ENCODE measurements around the gene ATP8B4. TPM values are rescaled to one million over a fixed set of nuclear protein-coding genes. Genes with fewer than 3 reads are reported as not detected.
A peak's percentile ranks its signal among the peaks of the same experiment; 100 is the strongest.

Gene ATP8B4
- total and polyA plus RNA-seq, 2 donors (not counting 1 experiment from before 2014, with no cell fraction given), result 0.42 TPM; not detected in 1

DNA sequence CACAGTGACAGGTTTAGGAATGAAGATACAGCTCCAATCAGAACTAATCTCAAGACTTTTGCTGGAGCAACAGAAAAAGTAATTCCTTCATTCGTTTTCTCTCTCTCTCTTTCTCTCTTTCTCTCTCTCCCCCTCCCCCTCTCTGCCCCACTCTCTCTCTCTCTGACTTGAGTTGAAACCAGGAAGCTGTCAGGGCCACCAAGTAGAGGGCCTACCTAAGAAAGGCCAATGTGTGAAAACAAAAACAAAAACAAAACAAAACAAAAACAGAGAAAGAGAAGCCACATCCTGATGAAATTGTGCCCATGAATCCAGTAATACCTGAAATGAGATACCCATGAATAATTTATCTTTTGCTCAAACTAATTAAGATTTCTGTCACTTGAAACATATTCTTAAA is 72.9 kb downstream of the ATP8B4 start:
- peaks cover 5 to 11% (median 6%) of the 10 kb centered on the region in 3 donors for H3K9me3 ChIP-seq (ENCODE audit: control extremely low read depth in 1 of 3, control insufficient read depth in 2 of 3, insufficient read depth in 1 of 3, low read length in 2 of 3)
- TF ChIP-seq EZH2 (IDR thresholded peaks at IDR 0.05; ENCODE audit: borderline replicate concordance, insufficient read depth, low read depth, low read length, poor library complexity, severe bottlenecking), result no peak
- TF ChIP-seq, protein P1, sequence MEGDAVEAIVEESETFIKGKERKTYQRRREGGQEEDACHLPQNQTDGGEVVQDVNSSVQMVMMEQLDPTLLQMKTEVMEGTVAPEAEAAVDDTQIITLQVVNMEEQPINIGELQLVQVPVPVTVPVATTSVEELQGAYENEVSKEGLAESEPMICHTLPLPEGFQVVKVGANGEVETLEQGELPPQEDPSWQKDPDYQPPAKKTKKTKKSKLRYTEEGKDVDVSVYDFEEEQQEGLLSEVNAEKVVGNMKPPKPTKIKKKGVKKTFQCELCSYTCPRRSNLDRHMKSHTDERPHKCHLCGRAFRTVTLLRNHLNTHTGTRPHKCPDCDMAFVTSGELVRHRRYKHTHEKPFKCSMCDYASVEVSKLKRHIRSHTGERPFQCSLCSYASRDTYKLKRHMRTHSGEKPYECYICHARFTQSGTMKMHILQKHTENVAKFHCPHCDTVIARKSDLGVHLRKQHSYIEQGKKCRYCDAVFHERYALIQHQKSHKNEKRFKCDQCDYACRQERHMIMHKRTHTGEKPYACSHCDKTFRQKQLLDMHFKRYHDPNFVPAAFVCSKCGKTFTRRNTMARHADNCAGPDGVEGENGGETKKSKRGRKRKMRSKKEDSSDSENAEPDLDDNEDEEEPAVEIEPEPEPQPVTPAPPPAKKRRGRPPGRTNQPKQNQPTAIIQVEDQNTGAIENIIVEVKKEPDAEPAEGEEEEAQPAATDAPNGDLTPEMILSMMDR (IDR thresholded peaks at IDR 0.05), result no peak
- peak overlapping the region; percentile 16 for H2AFZ ChIP-seq (ENCODE audit: insufficient read depth, low read depth, low read length, poor library complexity, severe bottlenecking)
- intact Hi-C loops (cut with micrococcal nuclease), result no loop called here
- POLR2A ChIA-PET, result no interaction called here
- no peak for ATAC-seq (ENCODE audit: low read depth)
- no peaks in the 10 kb centered on the region for H3K4me1 ChIP-seq (ENCODE audit: control insufficient read depth in 2 of 2, insufficient read depth in 2 of 2, low read length in 2 of 2)
- no peak overlapping the region for H3K27ac ChIP-seq (ENCODE audit: low read length in 2 of 2)
- no peaks in the 10 kb centered on the region for H3K36me3 ChIP-seq (replicated peaks in 1 of 2; ENCODE audit: control extremely low read depth in 1 of 2, control insufficient read depth in 1 of 2, extremely low read depth in 1 of 2, insufficient read depth in 2 of 2, low read length in 1 of 2)
- no peak overlapping the region for H3K4me3 ChIP-seq (ENCODE audit: control extremely low read depth in 1 of 5, extremely low read depth in 1 of 5, insufficient read depth in 1 of 5, low read depth in 2 of 5, low read length in 4 of 5)
- H3K27ac Mint-ChIP-seq, result no peak overlapping the region
- H3K9ac ChIP-seq (ENCODE audit: low read length), result no peak overlapping the region
- CTCF ChIA-PET, result no interaction called here
- DNase-seq, result no peak
- H3K4me3 Mint-ChIP-seq, result no peak overlapping the region
- 83% methylated on average over 1 of the region's 1 CpG for WGBS (ENCODE audit: insufficient coverage)
- peaks cover 9% of the 10 kb centered on the region for H3K9me3 Mint-ChIP-seq (ENCODE audit: insufficient read depth)
- no peaks in the 10 kb centered on the region for H3K79me2 ChIP-seq (ENCODE audit: control insufficient read depth, insufficient read depth, low read length)
- no peak overlapping the region for H3K4me2 ChIP-seq (replicated peaks; ENCODE audit: low read depth, low read length, poor library complexity, severe bottlenecking)
- H3K27me3 ChIP-seq (replicated peaks in 1 of 4; ENCODE audit: control extremely low read depth in 1 of 4, control insufficient read depth in 3 of 4, insufficient read depth in 4 of 4, low read length in 3 of 4), result no peaks in the 10 kb centered on the region
- no peaks in the 10 kb centered on the region for H3K27me3 Mint-ChIP-seq
- H3K4me1 Mint-ChIP-seq, result no peaks in the 10 kb centered on the region
- no peaks in the 10 kb centered on the region for H4K20me1 ChIP-seq (ENCODE audit: control insufficient read depth, insufficient read depth, low read length, poor library complexity, severe bottlenecking)

DNA sequence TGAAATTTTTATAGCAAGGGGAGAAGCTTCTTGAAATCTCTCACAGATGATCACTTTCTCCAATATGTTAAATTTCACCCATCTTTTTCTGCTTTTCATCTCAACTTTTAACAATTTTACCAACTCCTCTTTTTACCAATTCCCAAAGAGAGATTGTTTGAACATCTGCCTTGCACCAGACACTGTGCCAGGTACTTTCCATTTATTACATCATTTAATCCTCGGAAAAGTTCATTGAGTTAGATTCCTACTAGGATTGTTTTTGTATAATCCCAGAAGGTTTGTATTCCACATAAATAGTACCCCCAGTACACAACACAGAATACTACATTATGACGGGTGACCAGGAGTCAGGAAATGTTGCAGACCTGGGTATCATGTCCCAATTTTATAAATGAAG is 74.1 kb downstream of the ATP8B4 start:
- intact Hi-C loops (cut with micrococcal nuclease), result no loop called here
- Histone ChIP-seq H3K79me2 (ENCODE audit: control insufficient read depth, insufficient read depth, low read length) (no peaks in the 10 kb centered on the region), H4K20me1 (ENCODE audit: control insufficient read depth, insufficient read depth, low read length, poor library complexity, severe bottlenecking) (no peaks in the 10 kb centered on the region), H3K9me3 (ENCODE audit: control extremely low read depth in 1 of 3, control insufficient read depth in 2 of 3, insufficient read depth in 1 of 3, low read length in 2 of 3) (peaks cover 5 to 11% (median 6%) of the 10 kb centered on the region in 3 donors), H3K4me3 (ENCODE audit: control extremely low read depth in 1 of 5, extremely low read depth in 1 of 5, insufficient read depth in 1 of 5, low read depth in 2 of 5, low read length in 4 of 5) (no peak overlapping the region), H3K36me3 (replicated peaks in 1 of 2; ENCODE audit: control extremely low read depth in 1 of 2, control insufficient read depth in 1 of 2, extremely low read depth in 1 of 2, insufficient read depth in 2 of 2, low read length in 1 of 2) (no peaks in the 10 kb centered on the region), H2AFZ (ENCODE audit: insufficient read depth, low read depth, low read length, poor library complexity, severe bottlenecking) (no peak overlapping the region), H3K4me1 (ENCODE audit: control insufficient read depth in 2 of 2, insufficient read depth in 2 of 2, low read length in 2 of 2) (no peaks in the 10 kb centered on the region), H3K4me2 (replicated peaks; ENCODE audit: low read depth, low read length, poor library complexity, severe bottlenecking) (no peak overlapping the region), H3K9ac (ENCODE audit: low read length) (no peak overlapping the region), H3K27ac (ENCODE audit: low read length in 2 of 2) (no peak overlapping the region), H3K27me3 (replicated peaks in 1 of 4; ENCODE audit: control extremely low read depth in 1 of 4, control insufficient read depth in 3 of 4, insufficient read depth in 4 of 4, low read length in 3 of 4) (no peaks in the 10 kb centered on the region)
- H3K27me3 Mint-ChIP-seq, result no peaks in the 10 kb centered on the region
- no peak overlapping the region for H3K27ac Mint-ChIP-seq
- ChIA-PET CTCF (no interaction called here), POLR2A (no interaction called here)
- WGBS (ENCODE audit: insufficient coverage), result no CpG with 5 or more reads among the region's 2 CpGs
- H3K9me3 Mint-ChIP-seq (ENCODE audit: insufficient read depth), result peaks cover 9% of the 10 kb centered on the region
- DNase-seq (no peak), ATAC-seq (ENCODE audit: low read depth) (no peak)
- no peaks in the 10 kb centered on the region for H3K4me1 Mint-ChIP-seq
- no peak overlapping the region for H3K4me3 Mint-ChIP-seq
- TF ChIP-seq EZH2 (IDR thresholded peaks at IDR 0.05; ENCODE audit: borderline replicate concordance, insufficient read depth, low read depth, low read length, poor library complexity, severe bottlenecking), result no peak
- TF ChIP-seq, protein P1 (IDR thresholded peaks at IDR 0.05), result no peak

All from B cell (primary cell).